ENCODE results near the gene LCMT1. TPM values are rescaled to one million over a fixed set of nuclear protein-coding genes. Genes with fewer than 3 reads are reported as not detected.
A peak's percentile ranks its signal among the peaks of the same experiment; 100 is the strongest.
"Not testable (repeated sequence)": the region's sequence is repeated elsewhere in the genome, so short reads cannot be mapped to it uniquely, and the experiment has no call there.

Gene LCMT1
- total RNA-seq, 1 experiment from 2014 or later = 51.1 TPM

DNA sequence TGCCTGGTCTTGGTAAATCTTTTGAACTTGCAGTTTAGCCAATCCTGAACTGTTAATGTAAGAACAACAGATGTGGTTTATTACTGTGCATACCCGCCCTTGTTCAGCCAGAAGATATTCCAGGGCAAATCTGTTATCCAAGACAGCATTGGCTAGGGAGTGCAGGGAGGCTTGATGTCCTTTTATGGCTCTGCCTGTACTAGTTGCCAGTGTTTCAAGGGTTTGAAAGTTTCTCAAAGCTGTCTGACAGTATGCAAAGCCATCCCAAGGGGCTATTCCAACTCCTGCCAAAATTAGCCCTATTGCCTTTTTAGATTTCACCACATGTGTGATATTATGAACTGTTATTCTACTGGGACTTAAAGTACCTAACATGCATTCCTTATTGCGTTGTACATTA, 30.1 kb downstream of the LCMT1 start:
- DNase-seq (ENCODE audit: low read depth) = no peak

DNA sequence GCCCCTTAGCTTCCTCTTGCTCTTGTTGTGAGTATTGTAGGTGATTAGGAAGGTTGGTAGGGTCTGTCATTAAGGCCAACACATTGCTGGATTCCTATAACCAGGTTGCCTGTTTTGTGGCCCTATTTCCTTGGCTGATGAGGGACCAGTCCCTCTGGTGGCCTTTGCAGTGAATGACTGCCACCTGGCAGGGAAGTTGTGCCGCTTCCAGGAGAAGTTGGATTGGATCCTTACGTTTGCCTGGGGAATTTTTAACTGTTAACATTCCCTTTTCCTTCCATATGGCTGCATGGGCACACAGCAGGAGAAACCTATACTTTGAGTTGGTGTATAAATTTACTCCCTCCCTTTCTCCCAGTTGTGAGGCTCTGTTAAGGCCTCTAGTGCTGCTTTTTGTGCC, 32.4 kb downstream of the LCMT1 start:
- peak; percentile 7 for DNase-seq (ENCODE audit: low read depth)

GRCh38 chr16:25148568-25149215, 37.1 kb downstream of the LCMT1 start:
- DNase-seq (ENCODE audit: low read depth) = no peak

DNA sequence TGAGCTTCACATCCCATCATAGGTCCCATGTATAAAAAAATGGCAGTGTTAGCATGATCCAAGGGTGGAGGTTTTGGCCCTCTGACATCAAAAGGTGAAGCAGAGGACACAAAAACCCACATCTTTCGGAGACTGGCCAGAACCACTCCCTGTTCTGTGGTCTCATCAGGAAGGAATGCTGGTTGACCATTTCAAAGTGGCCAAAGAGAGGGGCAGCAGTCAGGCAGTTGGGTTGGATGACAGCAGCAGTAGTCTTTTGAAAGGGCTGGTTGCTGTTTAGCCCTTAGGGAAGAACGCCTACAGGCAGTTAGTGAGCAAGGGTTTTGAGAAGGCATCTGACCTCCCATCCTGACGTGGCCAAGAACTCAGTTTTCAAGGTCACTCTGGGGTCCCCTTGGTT, 40.5 kb downstream of the LCMT1 start:
- peak; percentile 99 for DNase-seq (ENCODE audit: low read depth)

DNA sequence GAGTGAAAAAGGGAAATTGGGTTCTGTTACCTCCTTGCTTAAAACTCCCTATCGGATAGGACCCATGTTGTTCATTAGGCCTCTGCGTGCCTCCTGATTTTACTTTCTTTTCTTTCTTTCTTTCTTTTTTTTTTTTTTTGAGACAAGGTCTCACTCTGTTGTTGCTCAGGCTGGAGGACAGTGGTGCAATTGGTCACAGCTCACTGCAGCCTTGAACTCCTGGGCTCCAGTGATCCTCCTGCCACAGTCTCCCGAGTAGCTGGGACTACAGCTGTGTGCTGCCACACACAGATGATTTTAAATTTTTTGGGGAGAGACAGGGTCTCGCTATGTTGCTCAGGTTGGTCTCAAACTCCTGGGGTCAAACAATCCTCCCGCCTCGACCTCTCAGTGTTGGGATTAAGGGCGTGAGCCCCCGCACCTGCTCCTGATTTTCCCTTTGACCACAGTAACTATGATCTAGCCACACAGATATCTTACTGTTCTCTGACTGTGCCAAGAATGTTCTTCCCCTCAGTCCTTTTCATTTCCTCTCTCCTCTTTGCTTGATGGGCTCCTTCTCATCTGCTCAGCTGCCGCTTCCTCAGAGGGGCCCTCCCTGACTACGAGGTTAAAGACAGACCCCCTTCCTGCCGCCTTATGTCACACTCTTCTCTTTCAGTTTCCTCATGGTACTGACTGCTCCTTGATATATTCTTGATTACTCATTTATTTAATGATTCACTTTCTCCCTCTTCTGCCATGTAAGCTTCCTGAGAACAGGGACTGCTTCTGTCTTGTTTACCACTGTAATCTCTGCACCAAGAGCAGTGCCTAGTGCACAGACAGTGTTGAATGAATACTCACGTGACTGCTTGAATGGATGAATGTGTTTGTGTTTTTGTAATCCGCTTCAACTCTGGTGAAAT, 44.3 kb downstream of the LCMT1 start:
- DNase-seq (ENCODE audit: low read depth) = peak; percentile 75

DNA sequence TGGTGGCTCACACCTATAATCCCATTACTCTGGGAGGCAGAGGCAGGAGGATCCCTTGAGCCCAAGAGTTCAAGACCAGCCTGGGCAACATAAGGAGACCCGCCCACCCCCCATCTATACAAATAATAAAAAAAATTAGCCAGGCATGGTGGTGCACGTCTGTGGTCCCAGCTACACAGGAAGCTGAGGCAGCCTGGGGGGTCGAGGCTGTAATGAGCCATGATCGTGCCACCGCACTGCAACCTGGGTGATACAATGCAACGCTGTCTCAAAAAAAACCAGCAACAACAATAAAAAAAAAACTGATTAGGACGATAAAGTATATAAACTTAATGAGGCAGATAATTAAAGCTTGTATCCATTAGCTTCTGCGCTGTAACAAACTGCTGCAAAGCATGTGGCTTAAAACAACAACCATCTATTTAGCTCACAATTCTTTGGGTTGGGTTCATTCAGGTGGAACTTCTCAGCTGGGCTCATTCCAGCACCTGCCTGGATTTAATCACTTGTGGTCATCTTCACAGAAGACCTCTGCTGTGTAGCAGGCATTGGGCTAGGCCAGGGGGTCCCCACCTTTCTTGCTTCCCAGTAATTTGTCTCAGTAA, 45.8 kb downstream of the LCMT1 start:
- DNase-seq (ENCODE audit: low read depth) = peak; percentile 73

DNA sequence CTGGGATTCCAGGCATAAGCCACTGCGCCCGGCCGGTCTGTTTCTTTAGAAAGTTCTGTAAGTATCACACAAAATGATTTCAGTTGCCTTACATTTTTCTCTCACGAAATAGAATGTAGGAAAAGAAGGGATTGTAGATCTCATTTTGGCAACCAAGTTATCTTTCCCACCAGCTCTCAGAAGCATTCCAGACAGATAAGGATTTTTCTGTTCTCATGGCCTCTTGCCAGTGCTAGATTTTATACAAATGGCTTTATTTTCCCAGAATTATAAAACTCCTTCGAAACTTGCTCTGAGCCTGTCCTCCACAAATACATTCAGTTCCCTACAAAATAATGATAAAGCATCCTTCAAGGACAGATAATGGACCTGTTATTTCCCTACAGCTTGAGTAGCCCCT, 46.9 kb downstream of the LCMT1 start:
- DNase-seq (ENCODE audit: low read depth) = no peak

DNA sequence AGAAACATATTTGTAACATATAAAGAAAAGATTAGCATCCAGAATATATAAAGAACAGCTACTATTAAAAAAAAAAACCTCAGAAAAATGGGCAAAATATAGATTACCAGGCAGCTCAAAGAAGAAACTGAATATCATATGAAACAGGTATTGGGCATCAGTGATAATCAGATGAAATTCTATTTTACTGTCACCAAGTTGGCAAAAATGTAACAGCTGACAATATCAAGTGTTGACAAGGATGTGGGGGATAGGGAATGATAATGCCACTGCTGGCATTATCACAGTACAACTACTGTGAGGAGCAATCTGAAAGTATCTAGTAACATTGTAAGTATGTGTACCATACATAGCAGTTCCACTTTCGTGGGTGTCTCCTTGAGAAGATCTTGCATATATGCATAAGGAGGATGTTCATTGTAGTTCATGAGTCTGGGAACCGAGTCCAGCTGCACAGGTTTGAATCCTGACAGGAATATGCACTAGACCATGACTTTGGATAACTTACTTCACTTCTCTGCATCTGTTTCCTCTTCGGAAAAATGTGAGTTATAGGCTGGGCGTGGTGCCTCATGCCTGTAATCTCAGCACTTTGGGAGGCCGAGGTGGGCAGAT, 50.3 kb downstream of the LCMT1 start:
- DNase-seq (ENCODE audit: low read depth) = no peak

DNA sequence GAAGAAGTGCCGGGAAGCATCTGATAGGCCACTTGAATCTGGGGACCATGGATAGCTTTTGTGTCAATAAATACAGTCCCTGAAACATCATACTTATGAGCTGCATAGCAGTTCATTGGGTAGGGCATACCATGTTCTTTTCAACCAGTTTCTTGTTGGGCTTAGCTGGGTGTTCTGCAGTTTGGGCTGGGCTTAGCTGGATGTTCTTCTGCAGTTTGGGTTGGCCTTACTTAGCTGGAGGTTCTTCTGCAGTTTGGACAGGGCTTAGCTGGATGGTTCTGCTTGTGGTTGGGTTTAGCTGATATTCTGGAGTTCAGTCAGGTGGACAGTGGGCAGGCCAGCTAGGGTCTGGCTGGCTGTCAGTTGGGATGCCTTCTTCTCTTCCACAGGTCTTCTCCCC, 52.1 kb downstream of the LCMT1 start:
- no peak for DNase-seq (ENCODE audit: low read depth)

DNA sequence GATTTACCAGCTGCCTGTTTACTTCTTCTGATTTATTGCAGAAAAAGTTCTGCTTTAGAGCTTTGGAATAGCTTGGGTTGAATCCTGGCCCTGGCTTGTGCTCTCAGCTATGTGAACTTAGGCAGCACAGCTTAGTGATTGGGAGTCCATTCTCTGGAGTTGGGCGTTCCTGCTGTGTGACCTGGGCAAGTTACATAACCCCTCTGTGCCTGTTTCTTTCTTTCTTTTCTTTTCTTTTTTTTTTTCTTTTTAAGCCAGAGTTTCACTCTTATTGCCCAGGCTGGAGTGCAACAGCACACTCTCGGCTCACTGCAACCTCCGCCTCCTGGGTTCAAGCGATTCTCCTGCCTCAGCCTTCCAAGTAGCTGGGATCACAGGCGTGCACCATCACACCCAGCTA, 53.7 kb downstream of the LCMT1 start:
- DNase-seq (ENCODE audit: low read depth) = no peak

DNA sequence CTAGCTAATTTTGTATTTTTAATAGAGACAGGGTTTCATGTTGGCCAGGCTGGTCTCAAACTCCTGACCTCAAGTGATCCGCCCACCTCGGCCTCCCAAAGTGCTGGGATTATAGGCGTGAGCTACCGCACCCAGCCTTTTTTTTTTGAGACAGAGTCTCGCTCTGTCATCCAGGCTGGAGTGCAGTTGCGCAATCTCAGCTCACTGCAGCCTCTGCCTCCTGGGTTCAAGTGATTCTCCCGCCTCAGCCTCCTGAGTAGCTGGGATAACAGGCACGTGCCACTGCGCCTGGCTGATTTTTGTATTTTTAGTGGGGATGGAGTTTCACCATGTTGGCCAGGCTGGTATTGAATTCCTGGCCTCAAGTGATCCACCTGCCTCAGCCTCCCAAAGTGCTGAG, 56.4 kb downstream of the LCMT1 start:
- not testable (repeated sequence) for DNase-seq (ENCODE audit: low read depth)

- no peak for DNase-seq (ENCODE audit: low read depth)
Measured at GRCh38 chr16:25171390-25171789, 59.8 kb downstream of the LCMT1 start.

DNA sequence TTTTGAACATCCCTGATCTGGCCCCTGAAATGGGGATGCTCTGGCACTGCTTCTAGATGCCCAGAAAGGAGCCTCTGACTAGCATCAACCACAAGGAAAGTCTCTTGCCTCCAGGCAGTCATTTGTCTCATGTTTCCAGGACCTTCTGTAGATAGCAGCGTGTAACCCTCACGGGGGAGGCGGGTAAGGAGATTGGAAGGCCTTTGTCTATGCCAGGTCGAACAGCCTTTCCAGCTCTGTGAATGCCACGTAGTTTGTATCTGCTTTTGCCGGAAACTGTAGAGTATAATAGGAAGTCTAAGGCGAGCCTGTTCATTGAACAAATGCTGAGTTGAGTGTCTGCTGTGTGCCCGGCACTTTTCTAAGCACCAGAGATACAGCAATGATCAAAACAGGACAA, 61.3 kb downstream of the LCMT1 start:
- DNase-seq (ENCODE audit: low read depth) = peak; percentile 19

GRCh38 chr16:25174285-25174684, 62.7 kb downstream of the LCMT1 start:
- DNase-seq (ENCODE audit: low read depth) = no peak

DNA sequence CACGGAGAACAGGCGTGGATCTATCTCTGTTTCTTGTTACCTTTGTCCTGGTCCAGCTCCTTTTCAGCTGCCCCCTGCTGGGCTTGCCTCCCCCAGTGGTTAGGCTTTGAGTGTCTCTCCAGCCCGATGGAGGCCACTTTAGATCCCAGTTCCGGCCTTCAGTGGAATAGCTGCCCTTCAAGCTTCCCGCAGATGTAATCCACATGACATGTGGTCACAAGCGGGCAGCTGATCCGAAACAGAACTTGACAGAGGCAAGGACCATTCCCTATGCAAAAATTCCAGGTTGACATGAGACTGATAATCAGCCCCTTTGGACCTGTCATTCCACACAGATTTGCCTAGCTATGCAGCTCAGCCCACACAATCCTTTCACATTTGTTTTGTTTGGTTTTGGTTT, 64.6 kb downstream of the LCMT1 start:
- DNase-seq (ENCODE audit: low read depth) = no peak

DNA sequence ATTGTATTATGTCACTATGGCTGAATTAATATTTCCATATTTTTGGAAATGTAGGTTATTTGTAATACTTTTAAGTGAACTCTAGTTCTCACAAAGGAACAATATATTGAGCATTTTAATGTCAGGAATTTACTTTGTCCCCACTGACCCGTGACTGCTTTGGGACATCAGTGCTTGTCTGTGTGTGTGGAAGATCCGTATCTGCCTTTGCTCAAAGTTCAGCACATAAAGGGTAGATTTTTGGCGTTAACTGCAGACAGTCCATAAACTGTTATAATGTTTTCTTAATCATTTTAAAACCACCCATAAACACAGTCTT, 65.9 kb downstream of the LCMT1 start:
- DNase-seq (ENCODE audit: low read depth) = no peak

DNA sequence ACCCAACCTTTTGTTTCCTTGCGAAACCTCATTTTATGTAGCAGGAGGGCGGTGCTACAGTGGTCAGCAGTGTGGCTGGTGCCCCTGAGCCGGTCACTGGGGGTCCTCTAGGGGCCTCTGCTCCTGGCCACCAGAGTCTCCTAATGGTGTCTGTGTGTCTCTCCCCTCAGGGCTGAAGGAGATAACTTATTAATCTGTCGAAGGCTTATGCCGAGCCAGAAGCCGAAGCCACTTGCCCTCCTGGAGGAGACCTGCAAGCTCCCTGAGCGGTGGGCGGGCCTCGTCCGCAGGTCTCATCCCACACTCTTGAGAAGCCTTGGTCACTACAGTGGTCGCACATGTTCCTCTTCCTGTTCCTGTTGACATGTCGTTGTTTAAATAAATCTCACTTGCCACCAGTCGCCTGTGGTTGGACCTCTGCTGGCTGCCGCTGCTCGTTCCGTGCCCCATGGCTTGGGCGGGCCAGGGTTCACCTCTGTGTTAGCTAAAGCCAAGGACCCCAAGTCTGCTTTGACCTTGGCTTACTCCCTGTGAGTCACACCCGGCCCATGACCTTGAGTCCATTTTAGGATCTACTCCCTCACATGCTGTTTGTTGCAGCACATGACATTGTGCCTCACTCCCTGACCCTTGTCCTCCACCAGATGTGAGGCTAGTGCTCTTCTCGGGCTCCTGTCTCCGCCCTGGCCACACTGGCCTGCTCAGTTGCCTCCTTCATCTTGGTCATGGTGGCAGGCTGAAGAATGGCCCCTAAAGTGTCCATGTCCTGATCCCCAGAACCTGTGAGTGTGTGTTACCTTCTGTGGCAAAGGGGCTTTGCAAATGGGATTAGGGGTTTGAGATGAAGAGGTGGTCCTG, 66.5 kb downstream of the LCMT1 start:
- no peak for DNase-seq (ENCODE audit: low read depth)

- DNase-seq (ENCODE audit: low read depth) = not testable (repeated sequence)
Measured at GRCh38 chr16:25181236-25181635, 69.7 kb downstream of the LCMT1 start.

- DNase-seq (ENCODE audit: low read depth) = peak; percentile 62
Measured at GRCh38 chr16:25184771-25185170, 73.2 kb downstream of the LCMT1 start.

GRCh38 chr16:25187491-25187795, 75.9 kb downstream of the LCMT1 start:
- DNase-seq (ENCODE audit: low read depth) = no peak

- no peak for DNase-seq (ENCODE audit: low read depth)
Measured at GRCh38 chr16:25189305-25189704, 77.8 kb downstream of the LCMT1 start.

DNA sequence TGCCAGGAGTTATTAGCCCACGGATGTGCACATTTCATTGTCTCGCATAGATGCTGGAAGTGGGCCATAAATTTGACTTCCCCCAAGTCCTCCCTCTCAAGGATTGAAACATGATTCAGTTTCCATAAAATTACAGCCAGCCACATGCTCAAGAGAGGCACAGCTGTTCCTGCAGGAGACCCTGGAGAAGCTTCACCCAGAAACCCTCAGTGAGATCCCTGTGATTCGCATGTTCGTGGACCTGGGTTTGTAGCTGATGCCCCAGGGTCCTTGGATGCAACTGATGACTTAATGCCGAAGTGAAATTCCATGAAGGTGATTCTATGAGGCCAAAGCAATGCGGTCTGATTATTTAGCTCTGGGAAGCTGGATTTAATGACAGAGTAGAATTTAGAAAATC, 80.6 kb downstream of the LCMT1 start:
- DNase-seq (ENCODE audit: low read depth) = peak; percentile 91

Measured in M059J (cell line).